Immature natural killer cell (primary cell): ENCODE measurements around the gene ATXN7L1. TPM values are rescaled to one million over a fixed set of nuclear protein-coding genes. Genes with fewer than 3 reads are reported as not detected.
"Not testable (repeated sequence)": the region's sequence is repeated elsewhere in the genome, so short reads cannot be mapped to it uniquely, and the experiment has no call there.

ENCODE experiments used
- DNase-seq, 3 donors: peaks; one replicate each; pipeline ENCODE4 v3.0.0; 2022; ENCODE audit warnings: mixed read lengths in 1 of 3
- H3K27ac Mint-ChIP-seq, 6 donors: one replicate each; pipeline ENCODE4 v1.8.0; 2020; ENCODE audit warnings: mixed read lengths in 6 of 6, mild to moderate bottlenecking in 5 of 6, inconsistent platforms in 4 of 6, moderate library complexity in 3 of 6
- H3K27me3 Mint-ChIP-seq, 3 donors: one replicate each; pipeline ENCODE4 v1.8.0; 2020 to 2021; ENCODE audit warnings: low read depth in 3 of 3, mild to moderate bottlenecking in 3 of 3, mixed read lengths in 3 of 3, moderate library complexity in 3 of 3, inconsistent platforms in 1 of 3
- H3K36me3 Mint-ChIP-seq, 3 donors: one replicate each; pipeline ENCODE4 v1.8.0; 2020; ENCODE audit warnings: mixed read lengths in 3 of 3, inconsistent platforms in 2 of 3, mild to moderate bottlenecking in 2 of 3
- H3K4me1 Mint-ChIP-seq, 2 donors: one replicate each; pipeline ENCODE4 v1.8.0; 2020; ENCODE audit warnings: inconsistent platforms in 2 of 2, mild to moderate bottlenecking in 2 of 2, mixed read lengths in 2 of 2, moderate library complexity in 1 of 2
- H3K4me3 Mint-ChIP-seq, 5 donors: one replicate each; pipeline ENCODE4 v1.8.0; 2020; ENCODE audit warnings: mild to moderate bottlenecking in 5 of 5, mixed read lengths in 5 of 5, inconsistent platforms in 3 of 5, moderate library complexity in 3 of 5
- H3K9me3 Mint-ChIP-seq, 6 donors: one replicate each; pipeline ENCODE4 v1.8.0; 2020; ENCODE audit warnings: mild to moderate bottlenecking in 6 of 6, mixed read lengths in 6 of 6, inconsistent platforms in 4 of 6, moderate library complexity in 3 of 6
- polyA plus RNA-seq, 3 donors: library from polyadenylated mRNA; unstranded; fragments of 300-500 nt; fragmentation: Illumina TruSeq; gene quantifications; one replicate each; pipeline ENCODE4 v1.2.3, GENCODE V29; 2021

ATXN7L1 gene
- polyA plus RNA-seq, 3 donors from 2014 or later, result 3.8 to 21.1 (median 11.9) TPM

- Mint-ChIP-seq H3K9me3 (peaks cover 6 to 20% (median 14%) of the 10 kb centered on the region in 6 donors), H3K27ac (no peak overlapping the region), H3K36me3 (peaks cover 20 to 30% (median 28%) of the 10 kb centered on the region in 3 donors), H3K4me1 (peaks cover 23 to 25% of the 10 kb centered on the region in 2 donors), H3K4me3 (no peak overlapping the region), H3K27me3 (peaks cover 0 to 2% (median 0%) of the 10 kb centered on the region in 3 donors)
- no peak for DNase-seq
These were observed 164.5 kb downstream of the ATXN7L1 start for GRCh38 chr7:105711726-105712402.

GRCh38 chr7:105710720-105711119, 165.7 kb downstream of the ATXN7L1 start:
- H3K4me3 Mint-ChIP-seq, H3K27me3 Mint-ChIP-seq, H3K27ac Mint-ChIP-seq, DNase-seq: not testable (repeated sequence)
- Mint-ChIP-seq H3K9me3 (peaks cover 6 to 20% (median 14%) of the 10 kb centered on the region in 6 donors), H3K4me1 (peaks cover 26% of the 10 kb centered on the region in 2 donors), H3K36me3 (peaks cover 20 to 30% (median 28%) of the 10 kb centered on the region in 3 donors)

DNA sequence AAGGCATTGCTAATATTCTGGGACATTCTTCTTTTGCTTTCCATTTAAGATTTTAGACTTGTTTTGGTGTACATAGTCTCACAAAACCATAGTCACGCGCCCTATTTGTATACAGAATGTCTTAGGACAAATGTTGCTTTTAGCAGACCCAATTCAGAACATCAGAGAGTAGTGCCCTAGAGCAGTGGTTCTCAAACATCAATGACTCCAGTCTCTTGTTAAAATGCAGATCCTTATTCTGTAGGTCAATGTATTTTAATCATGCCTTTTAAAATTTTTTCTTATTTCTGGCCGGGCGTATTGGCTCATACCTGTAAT, 167.7 kb downstream of the ATXN7L1 start:
- H3K27ac Mint-ChIP-seq, result peak overlapping the region in 1 of 6 donors; percentile 3
- H3K4me3 Mint-ChIP-seq, result no peak overlapping the region
- DNase-seq, result no peak

DNA sequence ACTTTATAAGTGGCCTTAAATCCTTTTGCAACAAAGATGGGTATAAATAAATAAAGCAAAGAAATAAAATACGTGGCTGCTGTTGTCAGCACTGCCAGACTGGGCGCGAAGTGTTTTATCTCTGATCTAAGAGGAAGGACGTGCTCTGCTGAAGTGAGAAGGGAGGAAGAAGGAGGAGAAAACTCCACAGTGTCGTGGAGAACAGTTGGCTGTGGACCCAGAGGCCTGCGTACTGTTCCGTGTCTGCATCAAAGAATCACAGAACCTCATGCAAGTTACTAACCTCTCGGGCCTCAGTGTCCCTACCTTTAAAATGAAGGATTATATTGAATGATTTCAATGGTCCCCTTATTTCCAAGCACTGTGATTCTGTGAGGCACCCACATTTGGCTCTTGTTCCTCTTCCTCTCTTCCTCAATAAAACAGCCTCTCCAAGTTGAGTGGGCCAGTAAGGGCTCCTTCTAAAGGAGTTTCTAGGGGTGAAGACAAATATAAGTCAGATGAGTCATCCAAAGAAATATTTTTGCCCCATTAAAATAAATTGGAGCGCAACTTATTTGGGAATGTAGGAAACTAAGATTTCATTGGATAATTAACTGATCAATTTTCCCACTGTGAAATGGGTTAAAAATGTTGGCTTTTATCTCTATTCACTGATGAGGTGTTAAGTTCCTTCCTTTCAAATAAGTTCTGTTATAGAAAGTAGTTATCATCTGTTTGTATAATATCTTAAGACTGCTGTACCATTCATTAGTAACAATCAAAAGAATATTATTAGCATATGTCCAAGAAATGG, 168.2 kb downstream of the ATXN7L1 start:
- H3K36me3 Mint-ChIP-seq, result peaks cover 18 to 29% (median 28%) of the 10 kb centered on the region in 3 donors
- peak overlapping the region; percentile 28 to 64 (median 48) for H3K4me3 Mint-ChIP-seq
- DNase-seq, result peak in 1 of 3 donors; percentile 10
- H3K4me1 Mint-ChIP-seq, result peaks cover 26% of the 10 kb centered on the region in 2 donors
- H3K9me3 Mint-ChIP-seq, result peaks cover 6 to 20% (median 14%) of the 10 kb centered on the region in 6 donors
- peaks cover 0 to 4% (median 0%) of the 10 kb centered on the region in 3 donors for H3K27me3 Mint-ChIP-seq
- H3K27ac Mint-ChIP-seq, result peak overlapping the region; percentile 7 to 83 (median 66)

More for the DNA sequence above, 167.7 kb downstream of the ATXN7L1 start:
- peaks cover 20 to 33% (median 28%) of the 10 kb centered on the region in 3 donors for H3K36me3 Mint-ChIP-seq
- H3K27me3 Mint-ChIP-seq, result peaks cover 0 to 4% (median 0%) of the 10 kb centered on the region in 3 donors
- H3K9me3 Mint-ChIP-seq, result peaks cover 6 to 20% (median 14%) of the 10 kb centered on the region in 6 donors
- H3K4me1 Mint-ChIP-seq, result peaks cover 26% of the 10 kb centered on the region in 2 donors

DNA sequence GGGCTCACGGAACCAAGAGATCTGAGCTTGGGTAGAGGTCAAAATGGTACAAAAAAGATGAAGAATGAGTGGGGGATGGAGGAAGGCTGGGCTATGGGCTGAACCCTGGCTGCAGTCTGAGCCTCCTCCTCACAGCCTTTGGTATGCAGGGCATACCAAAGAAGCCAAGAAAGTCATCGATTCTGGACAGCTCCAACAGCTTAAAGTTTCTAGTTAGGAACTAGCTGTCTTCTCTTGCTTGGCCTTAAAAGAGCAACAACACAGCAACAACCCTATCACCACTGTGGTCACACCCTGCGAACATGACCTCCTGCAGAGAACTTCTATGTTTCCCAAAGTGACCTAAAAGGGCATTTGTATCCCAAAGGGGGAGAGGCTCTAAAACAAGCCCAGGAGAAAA, 169.0 kb downstream of the ATXN7L1 start:
- Mint-ChIP-seq H3K27ac (peak overlapping the region; percentile 5 to 71 (median 24)), H3K4me1 (peaks cover 26% of the 10 kb centered on the region in 2 donors), H3K27me3 (peaks cover 0 to 4% (median 0%) of the 10 kb centered on the region in 3 donors), H3K36me3 (peaks cover 11 to 22% (median 22%) of the 10 kb centered on the region in 3 donors), H3K4me3 (peak overlapping the region; percentile 11 to 69 (median 47)), H3K9me3 (peaks cover 2 to 13% (median 10%) of the 10 kb centered on the region in 6 donors)
- peak in 1 of 3 donors; percentile 14 for DNase-seq

DNA sequence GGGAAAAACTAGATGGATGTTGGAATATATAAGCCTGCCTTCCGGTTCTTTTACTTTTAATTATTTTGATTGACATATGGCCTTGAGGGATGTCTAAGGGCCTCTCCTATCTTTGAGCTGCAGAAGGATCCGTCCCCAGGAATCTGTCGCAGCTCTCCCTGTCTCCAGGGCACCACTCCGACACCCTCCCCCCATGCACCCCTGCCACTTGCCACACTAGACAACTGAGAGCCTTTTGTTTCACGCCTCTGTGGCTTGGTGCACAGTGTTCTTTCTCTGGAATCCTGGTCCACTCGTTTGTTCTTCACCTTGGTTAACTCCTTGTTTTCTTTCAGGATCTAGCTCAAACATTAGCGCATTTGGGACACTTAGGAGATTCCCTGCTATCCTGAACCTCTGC, 171.0 kb downstream of the ATXN7L1 start:
- Mint-ChIP-seq H3K4me1 (peaks cover 20 to 22% of the 10 kb centered on the region in 2 donors), H3K27me3 (peaks cover 0 to 4% (median 0%) of the 10 kb centered on the region in 3 donors), H3K27ac (no peak overlapping the region), H3K36me3 (peaks cover 4 to 13% (median 9%) of the 10 kb centered on the region in 3 donors), H3K4me3 (no peak overlapping the region), H3K9me3 (peaks cover 0 to 2% (median under 1%) of the 10 kb centered on the region in 6 donors)
- no peak for DNase-seq

- Mint-ChIP-seq H3K27me3 (peaks cover 0 to 2% (median 0%) of the 10 kb centered on the region in 3 donors), H3K27ac (no peak overlapping the region), H3K36me3 (peaks cover 0 to 12% (median 6%) of the 10 kb centered on the region in 3 donors), H3K9me3 (no peaks in the 10 kb centered on the region), H3K4me1 (peaks cover 16 to 17% of the 10 kb centered on the region in 2 donors), H3K4me3 (no peak overlapping the region)
- DNase-seq, result no peak
These were observed 173.0 kb downstream of the ATXN7L1 start for GRCh38 chr7:105703207-105703930.

- no peak overlapping the region for H3K4me3 Mint-ChIP-seq
- H3K4me1 Mint-ChIP-seq, result no peaks in the 10 kb centered on the region
- H3K27me3 Mint-ChIP-seq, result no peaks in the 10 kb centered on the region
- peaks cover 11 to 22% (median 15%) of the 10 kb centered on the region in 3 donors for H3K36me3 Mint-ChIP-seq
- DNase-seq, result no peak
- no peak overlapping the region for H3K27ac Mint-ChIP-seq
- H3K9me3 Mint-ChIP-seq, result no peaks in the 10 kb centered on the region
These were observed 176.7 kb downstream of the ATXN7L1 start for GRCh38 chr7:105699568-105700236.

DNA sequence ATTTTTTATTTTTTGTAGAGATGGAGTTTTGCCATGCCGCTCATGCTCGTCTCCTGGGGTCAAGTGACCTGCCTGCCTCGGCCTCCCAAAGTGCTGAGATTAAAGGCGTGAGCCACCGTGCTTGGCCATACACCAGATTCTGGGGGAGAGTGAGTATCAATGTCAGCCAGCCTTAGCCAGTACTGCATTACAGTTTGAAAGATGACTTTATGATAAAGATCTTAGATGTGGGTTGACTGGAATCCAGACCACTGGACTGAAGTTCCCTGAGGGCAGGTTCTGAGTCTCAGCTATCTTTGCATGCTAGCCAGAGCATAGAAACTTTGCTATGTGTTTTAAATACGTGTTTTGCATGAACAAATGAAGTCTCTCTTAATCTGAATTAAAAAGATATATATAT, 177.9 kb downstream of the ATXN7L1 start:
- H3K27ac Mint-ChIP-seq, result no peak overlapping the region
- no peaks in the 10 kb centered on the region for H3K9me3 Mint-ChIP-seq
- H3K36me3 Mint-ChIP-seq, result peaks cover 11 to 22% (median 18%) of the 10 kb centered on the region in 3 donors
- DNase-seq, result no peak
- peaks cover 4 to 5% of the 10 kb centered on the region in 2 donors for H3K4me1 Mint-ChIP-seq
- H3K4me3 Mint-ChIP-seq, result no peak overlapping the region
- H3K27me3 Mint-ChIP-seq, result peaks cover 0 to 5% (median 0%) of the 10 kb centered on the region in 3 donors

DNA sequence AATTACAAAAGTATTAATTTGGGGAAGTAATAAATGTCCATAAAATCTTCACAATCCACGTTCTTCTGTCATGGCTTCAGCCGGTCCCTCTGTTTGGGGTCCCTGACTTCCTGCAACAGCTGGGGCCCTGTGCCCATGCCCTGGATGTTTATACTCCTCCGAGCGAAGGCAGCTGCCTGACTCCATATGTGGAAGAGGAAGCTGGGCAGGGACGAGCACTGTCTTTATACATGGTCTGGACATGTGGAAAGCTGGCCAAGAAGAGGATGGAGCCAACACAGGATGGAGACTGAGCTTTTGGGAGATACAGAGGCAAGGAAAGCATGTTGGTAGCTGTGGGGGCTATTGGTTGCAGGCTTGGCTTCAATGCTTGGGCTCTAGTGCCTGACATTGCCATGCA, 178.6 kb downstream of the ATXN7L1 start:
- DNase-seq, result no peak

GRCh38 chr7:105697169-105697568, 179.2 kb downstream of the ATXN7L1 start:
- H3K27ac Mint-ChIP-seq, DNase-seq, H3K27me3 Mint-ChIP-seq, H3K4me3 Mint-ChIP-seq, H3K9me3 Mint-ChIP-seq: not testable (repeated sequence)
- H3K36me3 Mint-ChIP-seq, result peaks cover 11 to 22% (median 20%) of the 10 kb centered on the region in 3 donors
- peaks cover 16 to 18% of the 10 kb centered on the region in 2 donors for H3K4me1 Mint-ChIP-seq

More for the DNA sequence above, 178.6 kb downstream of the ATXN7L1 start:
- Mint-ChIP-seq H3K9me3 (no peaks in the 10 kb centered on the region), H3K4me3 (no peak overlapping the region), H3K27ac (no peak overlapping the region), H3K36me3 (peaks cover 11 to 22% (median 20%) of the 10 kb centered on the region in 3 donors), H3K27me3 (peaks cover 0 to 5% (median 0%) of the 10 kb centered on the region in 3 donors), H3K4me1 (peaks cover 11 to 12% of the 10 kb centered on the region in 2 donors)

DNA sequence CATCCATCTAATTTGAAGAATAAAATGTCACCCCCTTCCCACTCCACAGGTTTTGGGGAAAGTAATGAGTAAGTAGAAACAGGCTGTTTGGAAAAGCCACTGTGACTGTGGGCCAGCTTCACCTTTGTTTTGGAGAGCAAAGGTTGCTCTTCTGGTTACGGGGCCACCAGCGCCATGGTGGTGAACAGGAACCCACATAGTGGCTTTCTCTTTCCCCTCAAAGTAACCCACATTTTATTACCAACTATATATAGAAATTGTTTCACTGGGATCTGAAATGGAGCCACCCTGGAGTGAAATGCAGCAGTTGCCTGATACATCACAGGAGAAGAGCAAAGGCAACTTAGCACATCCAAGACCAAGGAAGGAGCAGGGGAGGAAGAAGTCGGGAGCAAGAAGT, 182.8 kb downstream of the ATXN7L1 start:
- peaks cover 0 to 12% (median 10%) of the 10 kb centered on the region in 3 donors for H3K27me3 Mint-ChIP-seq

More for the DNA sequence above, 182.8 kb downstream of the ATXN7L1 start:
- no peak for DNase-seq
- Mint-ChIP-seq H3K4me1 (peaks cover 34 to 37% of the 10 kb centered on the region in 2 donors), H3K9me3 (no peaks in the 10 kb centered on the region), H3K36me3 (peaks cover 11 to 22% (median 14%) of the 10 kb centered on the region in 3 donors), H3K27ac (peak overlapping the region in 2 of 6 donors; percentile 1 to 65), H3K4me3 (peak overlapping the region; percentile 5 to 95 (median 42))
